Measurements from ENCODE around the gene FOXRED2.

The FOXRED2 gene

GRCh38 chr22:36463783-36464184, 43.1 kb downstream of the FOXRED2 start:
- Histone ChIP-seq H3K27me3 (ENCODE audit: control insufficient read depth in 3 of 3, insufficient read depth in 3 of 3, low read depth in 1 of 3, low read length in 3 of 3) (no peaks in the 10 kb centered on the region), H2BK5ac (ENCODE audit: low read length) (peak overlapping the region; percentile 59), H3K4ac (ENCODE audit: low read length) (no peak overlapping the region), H2BK12ac (ENCODE audit: low read length) (no peak overlapping the region), H3K27ac (replicated peaks; ENCODE audit: low read length) (no peak overlapping the region), H3K23ac (ENCODE audit: low read depth, low read length, poor library complexity) (peak overlapping the region; percentile 73), H3K4me2 (ENCODE audit: insufficient read depth, low read length, poor library complexity, severe bottlenecking) (no peak overlapping the region), H4K91ac (ENCODE audit: low read depth, low read length, poor library complexity) (no peak overlapping the region), H3K4me3 (ENCODE audit: low read length in 2 of 2) (no peak overlapping the region), H3K79me1 (ENCODE audit: low read depth, low read length) (no peaks in the 10 kb centered on the region), H3K36me3 (replicated peaks in 1 of 2; ENCODE audit: control insufficient read depth in 2 of 2, insufficient read depth in 2 of 2, low read length in 2 of 2) (peaks cover 7 to 20% of the 10 kb centered on the region in 2 donors), H3K14ac (ENCODE audit: low read length) (no peak overlapping the region), H4K8ac (ENCODE audit: low read depth, low read length) (no peak overlapping the region), H3K4me1 (ENCODE audit: control insufficient read depth in 2 of 2, insufficient read depth in 1 of 2, low read depth in 1 of 2, low read length in 2 of 2) (peaks cover 2 to 6% of the 10 kb centered on the region in 2 donors), H3K9ac (ENCODE audit: low read depth, low read length, poor library complexity) (peak overlapping the region; percentile 54), H2BK120ac (ENCODE audit: low read depth, low read length) (no peak overlapping the region), H3K18ac (ENCODE audit: low read length) (peak overlapping the region; percentile 60), H2AFZ (ENCODE audit: low read length) (peak overlapping the region; percentile 30), H2AK5ac (ENCODE audit: low read depth, low read length) (peak overlapping the region; percentile 53), H2BK15ac (ENCODE audit: low read length) (peak overlapping the region; percentile 4), H3K9me3 (replicated peaks in 1 of 2; ENCODE audit: control insufficient read depth in 2 of 2, insufficient read depth in 1 of 2, low read depth in 1 of 2, low read length in 2 of 2) (no peaks in the 10 kb centered on the region)
- no CpG with 5 or more reads among the region's 17 CpGs for WGBS, 2 donors (ENCODE audit: extremely low coverage in 2 of 2, insufficient read length in 2 of 2, insufficient replicate concordance in 1 of 2)
- no peak for DNase-seq (ENCODE audit: low spot score)

- Histone ChIP-seq H3K4me1 (ENCODE audit: control insufficient read depth in 2 of 2, insufficient read depth in 1 of 2, low read depth in 1 of 2, low read length in 2 of 2) (peaks cover 7 to 10% of the 10 kb centered on the region in 2 donors), H2BK12ac (ENCODE audit: low read length) (no peak overlapping the region), H4K91ac (ENCODE audit: low read depth, low read length, poor library complexity) (no peak overlapping the region), H3K4ac (ENCODE audit: low read length) (no peak overlapping the region), H3K23ac (ENCODE audit: low read depth, low read length, poor library complexity) (no peak overlapping the region), H3K14ac (ENCODE audit: low read length) (no peak overlapping the region), H2AFZ (ENCODE audit: low read length) (peak overlapping the region; percentile 47), H2BK120ac (ENCODE audit: low read depth, low read length) (no peak overlapping the region), H3K27me3 (ENCODE audit: control insufficient read depth in 3 of 3, insufficient read depth in 3 of 3, low read depth in 1 of 3, low read length in 3 of 3) (no peaks in the 10 kb centered on the region), H4K8ac (ENCODE audit: low read depth, low read length) (no peak overlapping the region), H3K18ac (ENCODE audit: low read length) (peak overlapping the region; percentile 45), H3K79me1 (ENCODE audit: low read depth, low read length) (no peaks in the 10 kb centered on the region), H2BK15ac (ENCODE audit: low read length) (peak overlapping the region; percentile 34), H3K9ac (ENCODE audit: low read depth, low read length, poor library complexity) (no peak overlapping the region), H2BK5ac (ENCODE audit: low read length) (no peak overlapping the region), H3K36me3 (replicated peaks in 1 of 2; ENCODE audit: control insufficient read depth in 2 of 2, insufficient read depth in 2 of 2, low read length in 2 of 2) (peaks cover 3 to 7% of the 10 kb centered on the region in 2 donors), H3K4me3 (ENCODE audit: low read length in 2 of 2) (no peak overlapping the region), H2AK5ac (ENCODE audit: low read depth, low read length) (no peak overlapping the region), H3K27ac (replicated peaks; ENCODE audit: low read length) (no peak overlapping the region), H3K4me2 (ENCODE audit: insufficient read depth, low read length, poor library complexity, severe bottlenecking) (no peak overlapping the region), H3K9me3 (replicated peaks in 1 of 2; ENCODE audit: control insufficient read depth in 2 of 2, insufficient read depth in 1 of 2, low read depth in 1 of 2, low read length in 2 of 2) (no peaks in the 10 kb centered on the region)
- DNase-seq (ENCODE audit: low spot score): no peak
- no CpG with 5 or more reads among the region's 16 CpGs for WGBS, 2 donors (ENCODE audit: extremely low coverage in 2 of 2, insufficient read length in 2 of 2, insufficient replicate concordance in 1 of 2)
These were observed 44.9 kb downstream of the FOXRED2 start for GRCh38 chr22:36461665-36462649.

GRCh38 chr22:36460202-36460601, 46.6 kb downstream of the FOXRED2 start:
- Histone ChIP-seq H3K18ac (ENCODE audit: low read length) (no peak overlapping the region), H3K4me2 (ENCODE audit: insufficient read depth, low read length, poor library complexity, severe bottlenecking) (no peak overlapping the region), H3K4ac (ENCODE audit: low read length) (no peak overlapping the region), H2BK12ac (ENCODE audit: low read length) (no peak overlapping the region), H3K36me3 (replicated peaks in 1 of 2; ENCODE audit: control insufficient read depth in 2 of 2, insufficient read depth in 2 of 2, low read length in 2 of 2) (no peaks in the 10 kb centered on the region), H3K27me3 (ENCODE audit: control insufficient read depth in 3 of 3, insufficient read depth in 3 of 3, low read depth in 1 of 3, low read length in 3 of 3) (no peaks in the 10 kb centered on the region), H2BK5ac (ENCODE audit: low read length) (no peak overlapping the region), H3K9me3 (replicated peaks in 1 of 2; ENCODE audit: control insufficient read depth in 2 of 2, insufficient read depth in 1 of 2, low read depth in 1 of 2, low read length in 2 of 2) (no peaks in the 10 kb centered on the region), H3K4me3 (ENCODE audit: low read length in 2 of 2) (no peak overlapping the region), H2AFZ (ENCODE audit: low read length) (no peak overlapping the region), H2BK15ac (ENCODE audit: low read length) (no peak overlapping the region), H3K79me1 (ENCODE audit: low read depth, low read length) (no peaks in the 10 kb centered on the region), H4K91ac (ENCODE audit: low read depth, low read length, poor library complexity) (no peak overlapping the region), H2BK120ac (ENCODE audit: low read depth, low read length) (no peak overlapping the region), H3K4me1 (ENCODE audit: control insufficient read depth in 2 of 2, insufficient read depth in 1 of 2, low read depth in 1 of 2, low read length in 2 of 2) (peaks cover 7 to 15% of the 10 kb centered on the region in 2 donors), H3K14ac (ENCODE audit: low read length) (no peak overlapping the region), H4K8ac (ENCODE audit: low read depth, low read length) (no peak overlapping the region), H3K23ac (ENCODE audit: low read depth, low read length, poor library complexity) (no peak overlapping the region), H3K27ac (replicated peaks; ENCODE audit: low read length) (no peak overlapping the region), H2AK5ac (ENCODE audit: low read depth, low read length) (peak overlapping the region; percentile 53), H3K9ac (ENCODE audit: low read depth, low read length, poor library complexity) (no peak overlapping the region)
- WGBS, 2 donors (ENCODE audit: extremely low coverage in 2 of 2, insufficient read length in 2 of 2, insufficient replicate concordance in 1 of 2): no CpG with 5 or more reads among the region's 8 CpGs
- DNase-seq (ENCODE audit: low spot score): no peak

- peak overlapping the region; percentile 66 for H2AFZ ChIP-seq (ENCODE audit: low read length)
- no peaks in the 10 kb centered on the region for H3K36me3 ChIP-seq (replicated peaks in 1 of 2; ENCODE audit: control insufficient read depth in 2 of 2, insufficient read depth in 2 of 2, low read length in 2 of 2)
- H4K8ac ChIP-seq (ENCODE audit: low read depth, low read length): no peak overlapping the region
- peak overlapping the region; percentile 27 for H2BK12ac ChIP-seq (ENCODE audit: low read length)
- H3K9me3 ChIP-seq (replicated peaks in 1 of 2; ENCODE audit: control insufficient read depth in 2 of 2, insufficient read depth in 1 of 2, low read depth in 1 of 2, low read length in 2 of 2): no peaks in the 10 kb centered on the region
- no peak overlapping the region for H3K4ac ChIP-seq (ENCODE audit: low read length)
- WGBS, 2 donors (ENCODE audit: extremely low coverage in 2 of 2, insufficient read length in 2 of 2, insufficient replicate concordance in 1 of 2): no CpG with 5 or more reads among the region's 14 CpGs
- H3K9ac ChIP-seq (ENCODE audit: low read depth, low read length, poor library complexity): no peak overlapping the region
- H2BK15ac ChIP-seq (ENCODE audit: low read length): peak overlapping the region; percentile 5
- no peaks in the 10 kb centered on the region for H3K27me3 ChIP-seq (ENCODE audit: control insufficient read depth in 3 of 3, insufficient read depth in 3 of 3, low read depth in 1 of 3, low read length in 3 of 3)
- H3K18ac ChIP-seq (ENCODE audit: low read length): peak overlapping the region; percentile 86
- peak overlapping the region; percentile 88 for H2AK5ac ChIP-seq (ENCODE audit: low read depth, low read length)
- H3K27ac ChIP-seq (replicated peaks; ENCODE audit: low read length): no peak overlapping the region
- peak overlapping the region; percentile 49 for H2BK5ac ChIP-seq (ENCODE audit: low read length)
- peak overlapping the region; percentile 28 for H3K4me2 ChIP-seq (ENCODE audit: insufficient read depth, low read length, poor library complexity, severe bottlenecking)
- H3K79me1 ChIP-seq (ENCODE audit: low read depth, low read length): no peaks in the 10 kb centered on the region
- no peak overlapping the region for H4K91ac ChIP-seq (ENCODE audit: low read depth, low read length, poor library complexity)
- H3K4me3 ChIP-seq (ENCODE audit: low read length in 2 of 2): no peak overlapping the region
- peak overlapping the region; percentile 73 for H2BK120ac ChIP-seq (ENCODE audit: low read depth, low read length)
- peaks cover 7 to 18% of the 10 kb centered on the region in 2 donors for H3K4me1 ChIP-seq (ENCODE audit: control insufficient read depth in 2 of 2, insufficient read depth in 1 of 2, low read depth in 1 of 2, low read length in 2 of 2)
- DNase-seq (ENCODE audit: low spot score): no peak
- peak overlapping the region; percentile 44 for H3K23ac ChIP-seq (ENCODE audit: low read depth, low read length, poor library complexity)
- peak overlapping the region; percentile 39 for H3K14ac ChIP-seq (ENCODE audit: low read length)
These were observed 49.0 kb downstream of the FOXRED2 start for GRCh38 chr22:36457688-36458450.

Measured in neuronal stem cell (in vitro differentiated cells).